Stimulated activated CD4-positive, alpha-beta T cell treated with anti-CD3 and anti-CD28 coated beads, Interleukin-2, amount 100 ng/mL, for 48 hours (primary cell): Measurements from ENCODE around the gene PANX2.

Experiments
- DNase-seq, 2 donors: peaks; one replicate each; pipeline ENCODE4 v3.0.0-alpha.2; 2020

Gene PANX2

GRCh38 chr22:50216055-50216683, 45.6 kb downstream of the PANX2 start:
- no peak for DNase-seq

- DNase-seq: no peak
These were observed 46.4 kb downstream of the PANX2 start for GRCh38 chr22:50216684-50217520.

GRCh38 chr22:50217543-50218152, 47.1 kb downstream of the PANX2 start:
- no peak for DNase-seq

GRCh38 chr22:50218153-50218995, 47.8 kb downstream of the PANX2 start:
- no peak for DNase-seq

- DNase-seq: no peak
These were observed 48.6 kb downstream of the PANX2 start for GRCh38 chr22:50218996-50219727.

- no peak for DNase-seq
These were observed 49.5 kb downstream of the PANX2 start for GRCh38 chr22:50219800-50220602.

- no peak for DNase-seq
These were observed 50.3 kb downstream of the PANX2 start for GRCh38 chr22:50220603-50221409.

GRCh38 chr22:50221410-50222300, 51.1 kb downstream of the PANX2 start:
- no peak for DNase-seq

GRCh38 chr22:50222508-50222907, 52.0 kb downstream of the PANX2 start:
- no peak for DNase-seq

GRCh38 chr22:50224071-50224470, 53.5 kb downstream of the PANX2 start:
- DNase-seq: no peak

GRCh38 chr22:50225200-50225969, 54.9 kb downstream of the PANX2 start:
- no peak for DNase-seq

- DNase-seq: no peak
These were observed 55.7 kb downstream of the PANX2 start for GRCh38 chr22:50226063-50226874.

- DNase-seq: no peak
These were observed 56.3 kb downstream of the PANX2 start for GRCh38 chr22:50226875-50227165.

- DNase-seq: no peak
These were observed 57.2 kb downstream of the PANX2 start for GRCh38 chr22:50227579-50228215.

- no peak for DNase-seq
These were observed 57.8 kb downstream of the PANX2 start for GRCh38 chr22:50228366-50228765.

GRCh38 chr22:50229370-50229769, 58.8 kb downstream of the PANX2 start:
- no peak for DNase-seq
